Measurements from ENCODE around the gene SYT7. TPM values are rescaled to one million over a fixed set of nuclear protein-coding genes. Genes with fewer than 3 reads are reported as not detected.

SYT7 gene
- total and polyA plus RNA-seq, 10 of the 15 experiments (the other 5 are each of a cell fraction or from before 2014, with no cell fraction given) = not detected

DNA sequence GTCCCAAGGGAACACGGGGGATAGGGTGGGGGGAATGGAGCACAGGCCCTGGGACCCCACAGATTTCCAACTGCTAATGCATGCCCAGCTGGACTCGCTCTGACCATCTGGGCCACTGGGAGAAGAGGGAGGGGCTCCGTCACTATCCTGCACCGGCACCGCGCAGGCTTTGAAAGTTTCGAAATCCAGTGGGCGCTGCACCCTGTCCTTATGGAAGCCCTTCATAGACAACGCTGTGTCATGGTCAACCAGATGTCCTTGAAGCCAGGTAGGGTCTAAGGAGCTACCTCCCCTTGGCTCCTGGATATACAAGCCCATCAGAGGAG is 42.3 kb downstream of the SYT7 start:
- in situ Hi-C loops (cut with MboI) = no loop called here
- H3K9me3 ChIP-seq (replicated peaks; ENCODE audit: control insufficient read depth, insufficient read depth, low read length) = no peaks in the 10 kb centered on the region
- H3K4me3 ChIP-seq = no peak overlapping the region
- BruUV-seq (replicated peaks) = no TSS peak
- TF ChIP-seq SUZ12 (IDR thresholded peaks at IDR 0.05; ENCODE audit: unreplicated experiment) (no peak), TBL1XR1 (IDR thresholded peaks at IDR 0.05; ENCODE audit: low read depth, low read length) (no peak), MXI1 (IDR thresholded peaks at IDR 0.05; ENCODE audit: low read depth, low read length) (no peak), STAT3 (IDR thresholded peaks at IDR 0.05; ENCODE audit: low read depth, low read length) (no peak), SUPT20H (IDR thresholded peaks at IDR 0.05; ENCODE audit: borderline replicate concordance, control insufficient read depth, low read depth, low read length) (no peak), CBFB (IDR thresholded peaks at IDR 0.05; ENCODE audit: low read depth) (no peak)
- WGBS (ENCODE audit: insufficient coverage, insufficient replicate concordance, low lambda C conversion rate, missing lambda C conversion rate) = 52% methylated on average over 9 of the region's 9 CpGs
- no peaks in the 10 kb centered on the region for H4K20me1 ChIP-seq (ENCODE audit: control insufficient read depth, insufficient read depth)
- no peak overlapping the region for H3K4me2 ChIP-seq (ENCODE audit: control insufficient read depth, insufficient read depth)
- no peaks in the 10 kb centered on the region for H3K79me2 ChIP-seq (ENCODE audit: control insufficient read depth, insufficient read depth, low read length)
- H3K9ac ChIP-seq (ENCODE audit: control insufficient read depth, insufficient read depth, low read length) = no peak overlapping the region
- ChIA-PET SMC1A (ENCODE audit: uncharacterized antibody, unreplicated experiment) (no interaction called here), RAD21 (ENCODE audit: unreplicated experiment) (no interaction called here), POLR2A (no interaction called here), CTCF (no interaction called here)
- no peak for ATAC-seq
- H3K27ac ChIP-seq (ENCODE audit: control insufficient read depth, insufficient read depth) = no peak overlapping the region
- FAIRE-seq = no peak
- no peaks in the 10 kb centered on the region for H3K4me1 ChIP-seq (ENCODE audit: control insufficient read depth, insufficient read depth, low read length)
- intact Hi-C loops (cut with micrococcal nuclease; ENCODE audit: unreplicated experiment) = loop anchor here (10.0 kb wide), 1 partner anchor 96 kb away; no protein-coding TSS in a partner anchor
- H3K36me3 ChIP-seq (ENCODE audit: control insufficient read depth in 2 of 2, insufficient read depth in 2 of 2, low read length in 1 of 2) = no peaks in the 10 kb centered on the region
- H2AFZ ChIP-seq (ENCODE audit: control insufficient read depth, low read depth, low read length) = no peak overlapping the region
- no peak for DNase-seq (ENCODE audit: low read depth, low spot score)
- no peaks in the 10 kb centered on the region; a peak in 2 of 4 replicates for H3K27me3 ChIP-seq (replicated peaks in 1 of 2; ENCODE audit: control insufficient read depth in 2 of 2, insufficient read depth in 2 of 2, low read length in 1 of 2)

DNA sequence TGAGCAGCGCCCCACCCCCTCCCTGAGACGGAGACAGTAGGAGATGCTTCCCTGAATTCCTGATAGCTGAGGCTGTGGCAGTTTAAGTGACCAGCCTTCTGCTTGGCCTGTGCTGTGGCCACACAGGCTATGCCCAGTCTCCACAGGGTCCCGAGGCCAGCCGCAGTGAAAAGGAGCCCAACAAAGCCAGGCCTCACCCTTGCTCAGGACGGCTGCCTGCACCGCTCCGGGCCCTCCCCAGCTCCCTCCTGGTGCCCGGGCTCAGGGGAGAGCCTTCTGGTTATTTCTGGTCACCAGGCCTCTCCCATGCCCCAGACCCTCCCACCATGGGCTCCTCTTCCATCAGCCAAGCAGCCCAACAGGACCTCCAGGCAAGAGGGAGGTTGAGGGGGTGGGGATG is 43.5 kb downstream of the SYT7 start:
- no peak overlapping the region for H3K4me3 ChIP-seq
- ChIA-PET RAD21 (ENCODE audit: unreplicated experiment) (no interaction called here), POLR2A (interaction anchor here (0.6 kb wide), 1 partner anchor 358 kb away, joined by 3 read pairs; no protein-coding TSS in a partner anchor), CTCF (interaction anchor here (1.6 kb wide), 1 partner anchor 10 kb away, joined by 4 read pairs; no protein-coding TSS in a partner anchor), SMC1A (ENCODE audit: uncharacterized antibody, unreplicated experiment) (interaction anchor here (0.6 kb wide), 1 partner anchor 488 kb away, joined by 3 read pairs; no protein-coding TSS in a partner anchor)
- FAIRE-seq (no peak), DNase-seq (ENCODE audit: low read depth, low spot score) (no peak), ATAC-seq (no peak)
- intact Hi-C loops (cut with micrococcal nuclease; ENCODE audit: unreplicated experiment) (loop anchor here (10.0 kb wide), 1 partner anchor 97 kb away; no protein-coding TSS in a partner anchor), in situ Hi-C loops (cut with MboI) (no loop called here)
- no peak for TF ChIP-seq MLLT1 (IDR thresholded peaks at IDR 0.05)
- H3K4me1 ChIP-seq (ENCODE audit: control insufficient read depth, insufficient read depth, low read length) = no peaks in the 10 kb centered on the region
- no peak overlapping the region for H3K27ac ChIP-seq (ENCODE audit: control insufficient read depth, insufficient read depth)
- peaks cover 0 to 1% of the 10 kb centered on the region in 2 experiments; a peak in 2 of 4 replicates for H3K27me3 ChIP-seq (replicated peaks in 1 of 2; ENCODE audit: control insufficient read depth in 2 of 2, insufficient read depth in 2 of 2, low read length in 1 of 2)
- no peaks in the 10 kb centered on the region for H4K20me1 ChIP-seq (ENCODE audit: control insufficient read depth, insufficient read depth)
- BruUV-seq (replicated peaks) = no TSS peak
- no peaks in the 10 kb centered on the region for H3K36me3 ChIP-seq (ENCODE audit: control insufficient read depth in 2 of 2, insufficient read depth in 2 of 2, low read length in 1 of 2)
- H2AFZ ChIP-seq (ENCODE audit: control insufficient read depth, low read depth, low read length) = no peak overlapping the region
- no peak overlapping the region for H3K4me2 ChIP-seq (ENCODE audit: control insufficient read depth, insufficient read depth)
- H3K79me2 ChIP-seq (ENCODE audit: control insufficient read depth, insufficient read depth, low read length) = no peaks in the 10 kb centered on the region
- no peaks in the 10 kb centered on the region for H3K9me3 ChIP-seq (replicated peaks; ENCODE audit: control insufficient read depth, insufficient read depth, low read length)
- no peak overlapping the region for H3K9ac ChIP-seq (ENCODE audit: control insufficient read depth, insufficient read depth, low read length)
- WGBS (ENCODE audit: insufficient coverage, insufficient replicate concordance, low lambda C conversion rate, missing lambda C conversion rate) = 50% methylated on average over 8 of the region's 8 CpGs

Data from GM12878 (cell line).